GM19452 (cell line): ENCODE data around the gene HSD17B4.
"Not testable (repeated sequence)": the region's sequence is repeated elsewhere in the genome, so short reads cannot be mapped to it uniquely, and the experiment has no call there.

Source experiments
- ATAC-seq: cut with Tn5 transposase; IDR thresholded peaks from one replicate; pipeline ENCODE4 v1.9.1; 2021; ENCODE audit not compliant: unreplicated experiment

The HSD17B4 gene

GRCh38 chr5:119428574-119428973 lies 23.7 kb upstream of the HSD17B4 start:
- not testable (repeated sequence) for ATAC-seq

GRCh38 chr5:119432674-119433237 lies 19.5 kb upstream of the HSD17B4 start:
- not testable (repeated sequence) for ATAC-seq

- peak; percentile 94 for ATAC-seq
Measured at GRCh38 chr5:119435436-119436132, 16.7 kb upstream of the HSD17B4 start.

GRCh38 chr5:119437785-119438586 lies 14.3 kb upstream of the HSD17B4 start:
- not testable (repeated sequence) for ATAC-seq

- not testable (repeated sequence) for ATAC-seq
Measured at GRCh38 chr5:119438587-119438917, 13.7 kb upstream of the HSD17B4 start.

- no peak for ATAC-seq
Measured at GRCh38 chr5:119439140-119439631, 13.1 kb upstream of the HSD17B4 start.

GRCh38 chr5:119439632-119440031 lies 12.7 kb upstream of the HSD17B4 start:
- ATAC-seq = not testable (repeated sequence)

GRCh38 chr5:119444643-119445042 lies 7.7 kb upstream of the HSD17B4 start:
- not testable (repeated sequence) for ATAC-seq

- no peak for ATAC-seq
Measured at GRCh38 chr5:119445544-119445943, 6.8 kb upstream of the HSD17B4 start.

- no peak for ATAC-seq
Measured at GRCh38 chr5:119449882-119450281, 2.4 kb upstream of the HSD17B4 start.

- ATAC-seq = not testable (repeated sequence)
Measured at GRCh38 chr5:119450627-119451026, 1.7 kb upstream of the HSD17B4 start.

- no peak for ATAC-seq
Measured at GRCh38 chr5:119451561-119451960, 736 bp upstream of the HSD17B4 start.

GRCh38 chr5:119452060-119452372 lies 281 bp upstream of the HSD17B4 start:
- no peak for ATAC-seq

GRCh38 chr5:119453040-119453373 lies 710 bp downstream of the HSD17B4 start:
- ATAC-seq = peak; percentile 16

GRCh38 chr5:119454171-119454570 lies 1.9 kb downstream of the HSD17B4 start:
- ATAC-seq = no peak

GRCh38 chr5:119458911-119459632 lies 6.8 kb downstream of the HSD17B4 start:
- ATAC-seq = no peak

- no peak for ATAC-seq
Measured at GRCh38 chr5:119465640-119466039, 13.3 kb downstream of the HSD17B4 start.

- no peak for ATAC-seq
Measured at GRCh38 chr5:119468286-119468685, 16.0 kb downstream of the HSD17B4 start.

- peak; percentile 66 for ATAC-seq
Measured at GRCh38 chr5:119470105-119470763, 17.9 kb downstream of the HSD17B4 start.

GRCh38 chr5:119470851-119471451 lies 18.7 kb downstream of the HSD17B4 start:
- ATAC-seq = peak; percentile 61

GRCh38 chr5:119473241-119473640 lies 20.9 kb downstream of the HSD17B4 start:
- no peak for ATAC-seq
